Activated T-cell treated with anti-CD3 and anti-CD28 coated beads for 1 hour (primary cell): ENCODE data around the gene HNRNPK.
A peak's percentile ranks its signal among the peaks of the same experiment; 100 is the strongest.

Experiments used
- DNase-seq: peaks from one replicate; pipeline ENCODE4 v3.0.0-alpha.2; 2020; ENCODE audit warnings: low read depth

Gene HNRNPK

GRCh38 chr9:83979812-83980394 lies at the start of gene HNRNPK:
TSS of gene HNRNPK (minus strand) at chr9:83980215. CDS start at chr9:83978252, 1,963 bp downstream.
- DNase-seq: peak; percentile 100

GRCh38 chr9:84027201-84027600 lies 47.2 kb upstream of the HNRNPK start:
- DNase-seq: no peak

- no peak for DNase-seq
Observed at GRCh38 chr9:84024041-84024575, 44.1 kb upstream of the HNRNPK start.

DNA sequence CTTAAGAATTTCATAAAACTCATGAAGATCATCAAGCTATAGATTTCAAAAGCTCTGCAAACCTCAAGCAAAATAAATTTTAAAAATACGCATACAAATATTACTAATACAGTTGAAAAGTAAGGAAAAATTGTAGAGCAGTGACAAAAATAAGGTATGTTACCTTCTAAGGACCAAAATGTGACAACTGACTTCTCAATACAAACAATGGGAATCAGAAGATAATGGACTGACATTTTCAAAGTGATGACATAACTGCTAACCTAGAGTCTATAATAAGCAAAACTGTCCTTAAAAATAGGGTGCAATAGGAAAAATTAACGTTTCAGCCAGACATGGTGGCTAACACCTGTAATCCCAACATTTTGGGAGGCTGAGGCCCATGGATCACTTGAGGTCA lies 27.6 kb upstream of the HNRNPK start:
- no peak for DNase-seq

GRCh38 chr9:84003246-84003645 lies 23.2 kb upstream of the HNRNPK start:
- no peak for DNase-seq

GRCh38 chr9:84002344-84002743 lies 22.3 kb upstream of the HNRNPK start:
- DNase-seq: no peak

- DNase-seq: no peak
Observed at GRCh38 chr9:84001621-84002020, 21.6 kb upstream of the HNRNPK start.

DNA sequence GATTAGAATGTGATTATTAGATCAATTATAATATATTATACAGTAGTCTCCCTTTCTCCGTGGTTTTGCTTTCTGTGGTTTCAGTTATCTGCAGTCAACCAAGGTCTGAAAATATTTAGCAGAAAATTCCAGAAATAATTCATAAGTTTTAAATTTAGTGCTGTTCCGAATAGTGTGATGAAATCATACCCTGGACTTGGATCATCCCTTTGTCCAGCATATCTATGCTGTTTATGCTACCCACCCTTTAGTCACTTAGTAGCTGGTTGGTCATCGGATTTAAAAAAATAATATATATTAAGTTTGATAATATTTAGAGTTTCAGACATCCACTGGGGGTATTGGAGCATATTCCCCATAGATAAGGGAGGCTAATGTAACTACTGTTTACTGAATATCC lies 20.2 kb upstream of the HNRNPK start:
- no peak for DNase-seq

- no peak for DNase-seq
Observed at GRCh38 chr9:83999141-83999918, 19.3 kb upstream of the HNRNPK start.

DNA sequence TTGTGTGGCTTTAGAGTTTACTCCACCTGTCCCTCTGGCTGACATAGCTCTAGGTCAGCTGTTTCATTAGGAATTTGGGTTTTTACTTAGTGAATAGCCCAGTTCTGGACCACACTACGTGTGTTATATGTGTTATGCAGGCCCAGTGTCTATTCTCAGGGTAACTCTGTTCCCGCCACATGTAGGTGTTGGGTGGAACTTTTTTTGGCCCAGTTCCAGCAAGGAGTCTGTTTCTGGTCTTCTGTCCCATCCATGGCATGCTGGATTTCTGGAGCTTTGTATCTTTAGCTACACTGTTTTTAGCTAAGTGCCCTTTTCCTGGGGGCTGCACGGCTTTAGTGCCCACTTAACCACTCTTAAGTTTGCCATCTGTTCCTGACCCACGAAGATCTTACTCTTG lies 16.1 kb upstream of the HNRNPK start:
- DNase-seq: no peak

- no peak for DNase-seq
Observed at GRCh38 chr9:83992901-83993300, 12.9 kb upstream of the HNRNPK start.

- no peak for DNase-seq
Observed at GRCh38 chr9:83992407-83992806, 12.4 kb upstream of the HNRNPK start.

DNA sequence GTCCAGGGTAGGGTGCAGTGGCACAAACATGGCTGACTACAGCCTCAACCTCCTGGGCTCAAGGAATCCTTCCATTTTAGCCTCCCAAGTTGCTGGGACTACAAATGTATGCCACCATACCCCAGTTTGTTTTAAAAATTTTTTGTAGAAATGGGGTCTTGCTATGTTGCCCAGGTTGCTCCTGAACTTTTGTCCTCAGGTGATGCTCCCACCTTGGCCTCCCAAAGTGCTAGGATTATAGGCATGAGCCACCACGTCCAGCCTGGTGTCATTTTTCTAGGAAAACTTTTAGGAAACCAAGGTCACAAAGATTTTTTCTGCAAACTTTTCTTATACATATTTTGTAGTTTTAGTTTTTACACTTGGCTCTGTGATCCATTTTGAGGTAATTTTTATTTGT lies 11.3 kb upstream of the HNRNPK start:
- DNase-seq: no peak

GRCh38 chr9:83988411-83988810 lies 8.4 kb upstream of the HNRNPK start:
- DNase-seq: no peak

- DNase-seq: no peak
Observed at GRCh38 chr9:83987402-83987791, 7.4 kb upstream of the HNRNPK start.

DNA sequence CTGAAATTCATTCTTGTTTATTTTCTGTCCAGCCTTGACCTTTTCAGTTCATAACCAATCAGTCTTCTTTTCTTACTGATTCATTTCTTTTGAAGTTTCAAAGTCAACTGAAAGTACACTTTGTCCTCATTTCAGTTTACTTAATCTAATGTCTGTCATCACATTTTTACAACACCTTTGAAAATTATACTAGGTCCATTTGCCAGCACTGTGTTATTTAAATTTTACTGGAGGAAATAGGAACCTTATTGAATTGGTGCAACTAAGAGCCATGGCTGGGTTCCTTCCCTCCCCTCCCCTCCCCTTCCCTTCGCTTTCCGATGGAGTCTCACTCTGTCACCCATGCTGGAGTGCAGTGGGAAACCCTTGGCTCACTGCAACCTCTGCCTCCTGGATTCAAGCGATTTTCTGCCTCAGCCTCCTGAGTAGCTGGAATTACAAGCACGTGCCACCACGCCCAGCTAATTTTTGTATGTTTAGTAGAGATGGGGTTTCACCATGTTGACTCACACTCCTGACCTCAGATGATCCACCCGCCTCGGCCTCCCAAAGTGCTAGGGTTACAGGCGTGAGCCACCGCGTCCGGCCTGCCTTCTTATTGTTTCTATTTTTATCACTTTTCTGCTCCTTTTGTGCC lies 6.9 kb upstream of the HNRNPK start:
- no peak for DNase-seq

DNA sequence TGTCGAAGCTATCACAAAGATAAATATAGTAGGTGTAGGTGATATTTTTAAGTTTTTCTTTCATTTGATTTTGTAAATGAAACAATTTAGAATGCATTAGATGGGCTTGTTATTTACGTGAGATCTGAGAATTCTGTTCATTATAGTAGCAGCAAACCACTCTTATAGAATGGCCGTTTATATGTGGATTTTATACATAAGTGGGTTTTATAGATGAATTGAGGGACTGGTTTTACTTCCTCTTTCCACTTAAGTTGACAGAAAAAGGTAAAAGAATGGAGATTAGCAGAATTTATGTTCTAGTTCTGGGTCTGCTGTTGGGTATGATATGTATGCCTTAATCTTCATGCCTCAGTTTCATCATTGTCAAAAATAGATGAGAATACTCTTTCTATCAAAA lies 6.2 kb upstream of the HNRNPK start:
- DNase-seq: no peak

DNA sequence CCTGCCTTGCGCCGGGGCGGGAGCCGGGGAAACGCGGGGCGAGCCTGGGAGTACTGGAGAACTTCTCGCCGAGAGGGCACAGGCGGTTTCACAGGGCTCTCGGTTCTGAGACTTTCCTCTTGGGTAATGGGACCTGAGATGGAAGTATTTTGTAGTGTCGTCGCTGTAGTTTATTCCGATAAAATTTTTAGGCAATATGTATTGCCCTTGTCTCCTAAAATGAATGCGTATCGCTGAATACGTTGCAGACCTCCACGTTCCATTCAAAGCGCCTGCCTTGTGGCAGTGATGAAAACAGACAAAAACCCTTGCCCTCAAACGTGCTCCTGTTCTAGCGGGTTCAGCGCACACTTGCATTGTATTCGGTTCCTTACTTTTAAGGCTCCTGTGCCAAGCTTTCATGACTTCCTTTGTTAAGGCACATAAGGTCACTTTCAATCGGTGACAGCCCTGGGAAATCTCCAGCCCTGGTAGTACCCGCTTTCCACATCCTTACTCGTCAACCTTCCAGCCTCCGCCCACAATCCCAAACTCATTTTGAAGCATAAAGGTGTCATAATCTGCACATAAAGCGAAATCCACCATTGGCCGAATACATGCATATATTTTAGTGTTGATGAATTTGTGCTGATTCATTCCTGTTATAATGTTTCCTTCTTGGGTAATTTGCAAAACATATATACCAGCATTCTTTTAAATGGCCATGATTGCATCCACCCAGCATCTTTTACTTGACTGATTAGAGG lies 1.3 kb upstream of the HNRNPK start:
- DNase-seq: no peak

- peak; percentile 100 for DNase-seq
Observed at GRCh38 chr9:83980395-83981125, 545 bp upstream of the HNRNPK start, which contains the start of gene RMI1. TSS of gene RMI1 (plus strand) at chr9:83980805. CDS start at chr9:84000987, 20,182 bp downstream.

DNA sequence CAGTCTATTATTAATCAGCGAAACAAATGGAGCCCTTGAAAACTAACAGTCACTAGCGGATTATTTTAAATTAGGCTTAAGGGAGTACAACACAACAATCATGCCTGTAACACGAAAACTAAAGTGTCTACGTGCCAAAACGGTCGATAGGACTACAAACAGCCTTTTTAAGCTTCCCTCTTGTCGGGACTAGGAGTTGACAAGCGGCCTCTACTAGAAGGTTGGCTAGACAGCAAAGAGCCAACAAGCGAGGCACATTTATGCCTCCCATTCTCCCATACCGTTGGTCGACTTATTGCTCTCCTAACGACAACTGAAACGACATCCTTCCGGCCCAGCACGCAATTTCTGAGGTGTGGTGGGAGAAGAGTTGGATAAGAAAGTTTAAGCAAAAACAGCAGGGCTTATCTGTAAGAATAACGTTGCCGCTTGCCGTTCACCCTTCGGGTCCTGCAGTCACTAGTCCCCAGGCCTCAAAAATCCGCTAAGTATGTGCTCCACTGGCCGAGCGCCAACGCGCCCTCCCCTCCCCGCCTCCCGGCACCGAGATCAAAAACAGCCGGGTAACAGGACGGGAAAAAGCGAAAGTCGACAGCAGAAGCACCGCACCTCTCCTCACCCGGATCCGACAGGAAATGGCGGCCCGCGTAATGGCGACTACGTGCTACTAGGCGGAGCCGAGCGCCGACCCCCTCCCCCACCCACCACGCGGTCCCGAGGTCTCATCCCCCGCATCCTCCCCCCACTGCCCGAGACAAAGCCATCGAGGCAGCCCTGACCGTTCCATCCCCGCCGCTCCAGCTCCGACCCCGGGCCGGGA lies 813 bp downstream of the HNRNPK start:
- DNase-seq: peak; percentile 82

- DNase-seq: no peak
Observed at GRCh38 chr9:83977196-83977595, 2.8 kb downstream of the HNRNPK start.
